Mesothelial cell of epicardium (in vitro differentiated cells): ENCODE results near the gene STAC3. TPM values are rescaled to one million over a fixed set of nuclear protein-coding genes. Genes with fewer than 3 reads are reported as not detected.

Experiments
- DNase-seq, 2 experiments: peaks; one replicate each; pipeline ENCODE4 v3.0.0; 2021; ENCODE audit warnings: low spot score in 2 of 2; ENCODE audit not compliant: unreplicated experiment in 2 of 2
- H3K27ac Mint-ChIP-seq: 2 replicates; pipeline ENCODE4 v1.8.0; 2021; ENCODE audit warnings: mixed read lengths
- H3K27me3 Mint-ChIP-seq: 2 replicates; pipeline ENCODE4 v1.8.0; 2021; ENCODE audit warnings: low read depth, mixed read lengths
- H3K36me3 Mint-ChIP-seq: 2 replicates; pipeline ENCODE4 v1.8.0; 2021; ENCODE audit warnings: mixed read lengths
- H3K4me1 Mint-ChIP-seq: 2 replicates; pipeline ENCODE4 v1.8.0; 2021; ENCODE audit warnings: mixed read lengths
- H3K4me3 Mint-ChIP-seq: 2 replicates; pipeline ENCODE4 v1.8.0; 2021; ENCODE audit warnings: mild to moderate bottlenecking, moderate library complexity, mixed read lengths
- H3K9me3 Mint-ChIP-seq: 2 replicates; pipeline ENCODE4 v1.8.0; 2021; ENCODE audit warnings: mixed read lengths
- total RNA-seq: library from RNA; stranded (reverse); gene quantifications from 3 replicates; pipeline ENCODE4 v1.2.1, GENCODE V29; 2021
- TF ChIP-seq, protein P1 (sequence below): fragments of 200-600 bp; sonication (generic); IDR thresholded peaks from one replicate; pipeline ENCODE4 v1.5.0; 2021; ENCODE audit warnings: antibody characterized with exemption; ENCODE audit not compliant: unreplicated experiment

The STAC3 gene
- total RNA-seq, 1 donor from 2014 or later, result 9.8 TPM

DNA sequence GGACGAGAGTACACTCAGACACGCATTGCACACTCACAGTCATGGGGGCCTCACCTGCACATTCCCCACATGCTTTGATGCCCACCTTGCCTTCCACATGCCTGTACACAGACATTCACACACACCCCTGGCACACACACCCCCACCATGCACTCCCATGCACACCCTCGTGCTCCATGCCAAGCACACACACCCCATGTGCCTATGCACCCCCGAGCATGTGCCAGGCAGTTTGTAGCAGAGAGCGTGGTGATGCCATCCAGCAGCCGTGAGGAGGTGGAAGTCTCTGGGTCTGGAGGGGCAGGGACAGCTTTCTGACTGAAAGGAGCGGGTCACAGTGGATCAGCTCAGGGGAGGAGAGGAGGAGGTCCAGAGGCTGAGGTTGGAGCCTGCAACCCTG lies 45.1 kb downstream of the STAC3 start:
- Mint-ChIP-seq H3K4me3 (no peak overlapping the region), H3K27ac (no peak overlapping the region), H3K36me3 (peaks cover 29% of the 10 kb centered on the region), H3K4me1 (no peaks in the 10 kb centered on the region), H3K9me3 (no peaks in the 10 kb centered on the region), H3K27me3 (no peaks in the 10 kb centered on the region)
- no peak for DNase-seq
- TF ChIP-seq, protein P1, sequence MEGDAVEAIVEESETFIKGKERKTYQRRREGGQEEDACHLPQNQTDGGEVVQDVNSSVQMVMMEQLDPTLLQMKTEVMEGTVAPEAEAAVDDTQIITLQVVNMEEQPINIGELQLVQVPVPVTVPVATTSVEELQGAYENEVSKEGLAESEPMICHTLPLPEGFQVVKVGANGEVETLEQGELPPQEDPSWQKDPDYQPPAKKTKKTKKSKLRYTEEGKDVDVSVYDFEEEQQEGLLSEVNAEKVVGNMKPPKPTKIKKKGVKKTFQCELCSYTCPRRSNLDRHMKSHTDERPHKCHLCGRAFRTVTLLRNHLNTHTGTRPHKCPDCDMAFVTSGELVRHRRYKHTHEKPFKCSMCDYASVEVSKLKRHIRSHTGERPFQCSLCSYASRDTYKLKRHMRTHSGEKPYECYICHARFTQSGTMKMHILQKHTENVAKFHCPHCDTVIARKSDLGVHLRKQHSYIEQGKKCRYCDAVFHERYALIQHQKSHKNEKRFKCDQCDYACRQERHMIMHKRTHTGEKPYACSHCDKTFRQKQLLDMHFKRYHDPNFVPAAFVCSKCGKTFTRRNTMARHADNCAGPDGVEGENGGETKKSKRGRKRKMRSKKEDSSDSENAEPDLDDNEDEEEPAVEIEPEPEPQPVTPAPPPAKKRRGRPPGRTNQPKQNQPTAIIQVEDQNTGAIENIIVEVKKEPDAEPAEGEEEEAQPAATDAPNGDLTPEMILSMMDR, result no peak

DNA sequence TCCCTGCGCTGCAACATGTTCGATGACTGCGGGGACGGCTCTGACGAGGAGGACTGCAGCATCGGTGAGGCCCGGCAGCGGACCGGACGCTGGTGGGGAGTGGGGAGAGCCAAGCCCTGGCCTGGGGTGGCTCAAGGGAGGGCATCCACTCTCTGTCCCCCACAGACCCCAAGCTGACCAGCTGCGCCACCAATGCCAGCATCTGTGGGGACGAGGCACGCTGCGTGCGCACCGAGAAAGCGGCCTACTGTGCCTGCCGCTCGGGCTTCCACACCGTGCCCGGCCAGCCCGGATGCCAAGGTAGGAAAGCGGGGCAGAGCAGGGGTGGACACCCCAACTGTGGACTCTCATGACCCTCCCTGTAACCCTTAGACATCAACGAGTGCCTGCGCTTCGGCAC lies 45.8 kb downstream of the STAC3 start:
- H3K4me1 Mint-ChIP-seq, result no peaks in the 10 kb centered on the region
- no peaks in the 10 kb centered on the region for H3K9me3 Mint-ChIP-seq
- no peaks in the 10 kb centered on the region for H3K27me3 Mint-ChIP-seq
- H3K36me3 Mint-ChIP-seq, result peaks cover 29% of the 10 kb centered on the region
- H3K4me3 Mint-ChIP-seq, result no peak overlapping the region
- no peak for DNase-seq
- TF ChIP-seq, protein P1, result no peak
- H3K27ac Mint-ChIP-seq, result no peak overlapping the region

DNA sequence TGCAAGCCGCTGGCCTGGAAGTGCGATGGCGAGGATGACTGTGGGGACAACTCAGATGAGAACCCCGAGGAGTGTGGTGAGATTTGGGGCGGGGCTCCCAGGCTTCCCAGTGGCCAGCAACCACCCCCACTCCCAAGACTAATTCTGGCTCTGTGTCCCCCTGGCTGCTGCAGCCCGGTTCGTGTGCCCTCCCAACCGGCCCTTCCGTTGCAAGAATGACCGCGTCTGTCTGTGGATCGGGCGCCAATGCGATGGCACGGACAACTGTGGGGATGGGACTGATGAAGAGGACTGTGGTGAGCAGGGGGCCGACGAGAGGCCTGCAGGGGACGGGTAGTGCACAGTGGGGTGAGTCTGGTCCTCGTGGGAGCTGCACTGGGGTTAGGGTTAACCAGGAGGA lies 46.5 kb downstream of the STAC3 start:
- TF ChIP-seq, protein P1, result no peak
- Mint-ChIP-seq H3K4me1 (no peaks in the 10 kb centered on the region), H3K4me3 (no peak overlapping the region), H3K9me3 (no peaks in the 10 kb centered on the region), H3K27ac (no peak overlapping the region), H3K27me3 (no peaks in the 10 kb centered on the region), H3K36me3 (peaks cover 28% of the 10 kb centered on the region)
- no peak for DNase-seq

DNA sequence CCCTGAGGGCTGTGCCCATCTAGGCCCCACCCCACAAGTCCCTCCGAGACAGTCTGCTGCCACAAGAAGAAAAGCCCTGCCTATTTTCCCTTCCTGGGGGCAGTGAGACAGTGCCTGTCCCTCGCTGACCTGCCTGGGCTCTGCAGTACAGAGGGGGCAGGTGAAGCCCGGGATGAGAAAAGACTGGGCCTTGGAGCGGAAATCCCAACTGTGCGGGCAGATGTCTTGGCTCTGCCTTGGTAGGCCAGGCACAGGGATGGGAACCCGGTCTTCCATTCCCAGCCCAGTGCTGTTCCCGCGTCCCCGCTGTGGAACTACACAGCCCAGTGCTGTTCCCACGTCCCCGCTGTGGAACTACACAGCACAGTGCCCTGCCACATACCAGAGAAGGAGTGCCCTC lies 47.2 kb downstream of the STAC3 start:
- Mint-ChIP-seq H3K27me3 (no peaks in the 10 kb centered on the region), H3K36me3 (peaks cover 24% of the 10 kb centered on the region), H3K4me3 (no peak overlapping the region), H3K27ac (no peak overlapping the region), H3K4me1 (no peaks in the 10 kb centered on the region), H3K9me3 (no peaks in the 10 kb centered on the region)
- TF ChIP-seq, protein P1, result no peak
- no peak for DNase-seq

DNA sequence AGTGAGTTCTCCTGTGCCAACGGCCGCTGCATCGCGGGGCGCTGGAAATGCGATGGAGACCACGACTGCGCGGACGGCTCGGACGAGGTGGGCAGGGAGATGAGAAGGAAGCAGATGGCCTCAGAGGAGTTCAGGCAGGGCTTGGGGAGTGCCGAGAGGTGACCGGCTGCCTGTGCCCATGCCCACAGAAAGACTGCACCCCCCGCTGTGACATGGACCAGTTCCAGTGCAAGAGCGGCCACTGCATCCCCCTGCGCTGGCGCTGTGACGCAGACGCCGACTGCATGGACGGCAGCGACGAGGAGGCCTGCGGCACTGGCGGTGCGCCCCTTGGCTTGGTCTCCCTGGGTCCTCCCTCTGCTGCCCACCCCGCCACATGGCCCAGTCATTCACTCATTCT lies 47.8 kb downstream of the STAC3 start:
- TF ChIP-seq, protein P1, result no peak
- H3K36me3 Mint-ChIP-seq, result peaks cover 28% of the 10 kb centered on the region
- H3K4me1 Mint-ChIP-seq, result no peaks in the 10 kb centered on the region
- no peaks in the 10 kb centered on the region for H3K9me3 Mint-ChIP-seq
- H3K4me3 Mint-ChIP-seq, result no peak overlapping the region
- H3K27ac Mint-ChIP-seq, result no peak overlapping the region
- no peaks in the 10 kb centered on the region for H3K27me3 Mint-ChIP-seq
- DNase-seq, result no peak

DNA sequence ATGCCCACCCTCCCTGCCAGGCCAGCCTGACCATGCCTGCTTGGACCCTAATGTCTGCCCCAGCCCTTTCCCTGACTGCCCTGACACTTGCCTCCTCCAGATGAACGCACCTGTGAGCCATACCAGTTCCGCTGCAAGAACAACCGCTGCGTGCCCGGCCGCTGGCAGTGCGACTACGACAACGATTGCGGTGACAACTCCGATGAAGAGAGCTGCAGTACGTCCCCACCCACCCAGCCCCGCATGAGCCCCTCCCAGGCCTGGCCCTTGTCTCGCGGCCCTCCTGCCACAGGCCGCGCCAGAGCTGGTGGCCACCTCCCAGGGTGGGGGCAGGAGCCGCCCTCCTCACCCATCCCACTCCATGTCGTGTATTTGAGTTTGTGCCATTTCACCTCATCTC lies 48.7 kb downstream of the STAC3 start:
- Mint-ChIP-seq H3K9me3 (no peaks in the 10 kb centered on the region), H3K36me3 (peaks cover 31% of the 10 kb centered on the region), H3K4me1 (no peaks in the 10 kb centered on the region), H3K27ac (no peak overlapping the region), H3K27me3 (no peaks in the 10 kb centered on the region), H3K4me3 (no peak overlapping the region)
- no peak for DNase-seq
- TF ChIP-seq, protein P1, result no peak
